NCI-H1092 treated with DMSO at 0.1 percent for 48 hours (cell line): ENCODE results near the gene GMEB2.
"Not testable (repeated sequence)": the region's sequence is repeated elsewhere in the genome, so short reads cannot be mapped to it uniquely, and the experiment has no call there.

Experiments
- DNase-seq: peaks from one replicate; lab custom pipeline; 2025; lab: John Stamatoyannopoulos, UW

GMEB2 gene

GRCh38 chr20:63657260-63657936 lies 30.5 kb upstream of the GMEB2 start:
- DNase-seq, result peak; percentile 35

DNA sequence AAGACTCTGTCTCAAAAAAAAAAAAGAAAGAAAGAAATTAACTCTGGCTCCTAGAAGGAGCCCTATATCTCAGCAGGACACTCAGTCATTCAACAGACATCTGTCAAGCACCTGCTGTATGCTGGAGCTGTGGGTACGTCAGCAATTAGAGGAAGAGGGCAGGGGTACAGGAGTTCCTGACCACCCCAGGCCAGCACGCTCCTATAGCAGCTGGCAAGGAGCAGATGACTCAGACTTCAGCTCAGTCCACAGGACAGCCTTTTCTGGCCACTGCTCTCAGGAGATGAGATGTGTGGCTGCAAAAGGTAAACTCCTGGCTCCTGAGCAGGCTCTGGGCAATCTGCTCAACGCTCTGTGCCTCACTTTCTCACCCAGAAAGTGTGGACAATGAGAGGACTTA lies 29.6 kb upstream of the GMEB2 start:
- DNase-seq, result no peak

GRCh38 chr20:63655249-63655648 lies 28.3 kb upstream of the GMEB2 start:
- no peak for DNase-seq

DNA sequence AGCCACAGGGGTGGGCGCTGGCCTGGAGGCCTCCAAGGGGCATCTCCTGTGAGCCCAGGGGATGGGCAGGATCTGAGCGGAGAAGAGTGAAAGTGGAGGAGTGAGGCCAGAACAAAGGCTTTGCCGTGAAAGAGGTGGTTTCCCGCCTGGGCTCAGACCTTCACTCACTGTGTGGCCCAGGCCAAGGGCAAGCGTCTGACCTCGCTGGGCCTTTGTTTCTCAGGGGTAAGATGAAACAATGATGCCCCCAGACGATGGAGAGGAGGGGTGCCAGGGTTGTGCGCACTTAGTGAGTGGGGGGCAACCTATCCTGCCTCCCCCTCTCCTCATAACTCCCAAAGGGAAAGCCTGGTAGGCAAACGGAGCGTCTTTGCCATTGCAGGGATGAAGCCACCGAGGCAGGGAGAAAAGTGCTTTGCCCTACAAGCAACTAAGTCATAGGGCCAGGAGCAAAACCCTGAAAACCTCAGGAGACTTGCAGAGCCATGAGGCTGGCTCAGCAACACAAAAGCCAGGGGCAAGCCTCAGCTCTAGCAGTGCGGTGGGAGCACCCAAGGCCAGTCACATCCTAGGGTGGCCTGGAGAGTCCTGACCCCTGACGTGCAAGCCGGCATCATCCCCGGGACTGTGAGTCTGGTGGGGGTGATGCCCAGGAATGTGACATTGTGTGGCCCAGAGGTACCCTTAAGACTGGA lies 27.2 kb upstream of the GMEB2 start:
- no peak for DNase-seq

- peak; percentile 86 for DNase-seq
These were observed 26.4 kb upstream of the GMEB2 start, which contains the start of gene STMN3 for GRCh38 chr20:63653041-63653973. STMN3 (minus strand) TSS chr20:63653424; CDS start chr20:63653345, 79 bp downstream.

DNA sequence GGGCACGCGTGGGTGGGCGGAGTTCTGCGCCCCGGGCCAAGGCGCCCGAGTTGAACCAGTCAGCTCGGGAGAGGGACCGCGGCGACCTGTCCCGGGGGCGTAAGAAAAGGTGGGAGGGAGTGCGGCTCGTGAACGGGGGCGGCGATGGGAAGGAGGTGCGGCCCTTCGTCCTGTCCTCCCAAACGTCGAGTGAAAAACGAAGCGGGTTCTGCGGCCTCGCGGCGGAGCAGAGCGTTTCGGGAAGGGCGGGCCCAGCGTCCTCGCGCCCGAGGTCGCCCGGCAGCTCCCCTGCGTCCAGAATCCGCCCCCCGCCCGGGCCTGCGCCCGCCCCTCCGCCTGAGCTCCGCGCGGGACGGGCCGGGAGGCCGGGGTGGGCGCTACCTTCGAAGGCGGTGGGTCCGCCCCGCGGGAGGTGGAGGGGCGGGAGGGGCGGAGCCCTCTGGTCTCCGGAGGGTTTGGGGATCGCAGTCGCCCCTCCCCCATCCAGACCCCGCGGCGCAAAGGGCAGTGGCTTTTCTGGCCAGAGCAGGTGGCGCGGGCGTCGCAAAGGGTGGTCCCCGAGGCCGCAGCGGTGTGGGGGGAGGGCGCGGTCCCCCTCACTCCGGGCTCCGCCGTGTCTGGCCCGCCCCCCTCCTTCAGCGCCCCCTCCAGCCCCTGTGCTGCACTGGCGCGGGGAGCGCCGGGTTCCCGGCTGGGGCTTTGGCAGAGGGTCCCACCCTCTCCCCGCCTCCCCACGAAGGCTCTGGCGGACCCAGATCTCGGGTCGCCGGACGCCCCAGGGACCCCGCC lies 25.5 kb upstream of the GMEB2 start:
- peak; percentile 21 for DNase-seq

GRCh38 chr20:63651942-63652191 lies 25.0 kb upstream of the GMEB2 start:
- DNase-seq, result no peak

DNA sequence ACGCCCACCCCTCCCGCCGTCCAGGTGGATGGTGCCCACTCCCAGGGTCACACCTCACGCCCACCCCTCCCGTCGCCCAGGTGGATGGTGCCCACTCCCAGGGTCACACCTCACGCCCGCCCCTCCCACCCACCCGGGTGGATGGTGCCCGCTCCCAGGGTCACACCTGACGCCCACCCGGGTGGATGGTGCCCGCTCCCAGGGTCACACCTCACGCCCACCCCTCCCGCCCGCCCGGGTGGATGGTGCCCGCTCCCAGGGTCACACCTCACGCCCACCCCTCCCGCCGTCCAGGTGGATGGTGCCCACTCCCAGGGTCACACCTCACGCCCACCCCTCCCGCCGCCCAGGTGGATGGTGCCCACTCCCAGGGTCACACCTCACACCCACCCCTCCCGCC lies 23.6 kb upstream of the GMEB2 start:
- not testable (repeated sequence) for DNase-seq

GRCh38 chr20:63648895-63649589 lies 22.1 kb upstream of the GMEB2 start:
- DNase-seq, result no peak

DNA sequence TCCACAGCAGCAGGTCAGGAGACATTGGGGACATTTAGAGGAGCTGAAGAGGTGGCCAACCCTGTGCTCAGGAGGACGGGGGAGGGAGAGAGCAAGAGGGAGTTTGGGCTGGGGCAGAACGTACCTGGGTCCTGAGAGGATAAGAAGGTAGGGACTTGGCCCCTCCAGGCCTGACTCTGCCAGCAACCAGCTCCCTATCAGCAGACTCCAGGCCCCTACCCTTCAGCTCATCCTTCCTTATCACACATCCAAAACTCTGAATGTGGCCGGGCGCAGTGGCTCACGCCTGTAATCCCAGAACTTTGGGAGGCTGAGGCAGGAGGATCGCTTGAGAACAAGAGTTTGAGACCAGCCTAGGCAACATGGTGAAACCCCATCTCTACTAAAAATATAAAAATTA lies 21.3 kb upstream of the GMEB2 start:
- DNase-seq, result no peak

DNA sequence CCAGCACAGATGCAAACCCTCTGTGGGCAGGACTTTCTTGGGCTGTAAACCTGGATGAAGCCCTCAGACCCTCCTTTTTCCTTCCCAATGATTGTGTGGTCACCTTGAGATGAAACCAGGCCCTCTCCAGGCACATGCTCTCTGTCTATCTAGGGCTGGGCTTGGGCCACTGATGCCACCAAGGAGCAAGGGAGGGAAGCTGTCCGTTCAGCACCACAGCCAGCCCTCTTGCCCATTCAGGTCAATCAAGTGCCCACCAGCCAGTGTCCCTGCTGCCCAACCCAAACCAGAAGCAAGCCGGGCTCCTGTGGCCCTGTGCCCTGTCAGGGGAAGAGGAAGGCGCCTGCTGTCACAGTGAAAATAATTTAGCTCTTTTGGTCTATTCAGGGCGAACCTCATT lies 18.3 kb upstream of the GMEB2 start:
- no peak for DNase-seq

GRCh38 chr20:63643946-63644345 lies 17.0 kb upstream of the GMEB2 start:
- no peak for DNase-seq

GRCh38 chr20:63643499-63643898 lies 16.6 kb upstream of the GMEB2 start:
- DNase-seq, result no peak

GRCh38 chr20:63642527-63643247 lies 15.8 kb upstream of the GMEB2 start:
- no peak for DNase-seq

- DNase-seq, result peak; percentile 76
These were observed 15.1 kb upstream of the GMEB2 start for GRCh38 chr20:63641792-63642523.

DNA sequence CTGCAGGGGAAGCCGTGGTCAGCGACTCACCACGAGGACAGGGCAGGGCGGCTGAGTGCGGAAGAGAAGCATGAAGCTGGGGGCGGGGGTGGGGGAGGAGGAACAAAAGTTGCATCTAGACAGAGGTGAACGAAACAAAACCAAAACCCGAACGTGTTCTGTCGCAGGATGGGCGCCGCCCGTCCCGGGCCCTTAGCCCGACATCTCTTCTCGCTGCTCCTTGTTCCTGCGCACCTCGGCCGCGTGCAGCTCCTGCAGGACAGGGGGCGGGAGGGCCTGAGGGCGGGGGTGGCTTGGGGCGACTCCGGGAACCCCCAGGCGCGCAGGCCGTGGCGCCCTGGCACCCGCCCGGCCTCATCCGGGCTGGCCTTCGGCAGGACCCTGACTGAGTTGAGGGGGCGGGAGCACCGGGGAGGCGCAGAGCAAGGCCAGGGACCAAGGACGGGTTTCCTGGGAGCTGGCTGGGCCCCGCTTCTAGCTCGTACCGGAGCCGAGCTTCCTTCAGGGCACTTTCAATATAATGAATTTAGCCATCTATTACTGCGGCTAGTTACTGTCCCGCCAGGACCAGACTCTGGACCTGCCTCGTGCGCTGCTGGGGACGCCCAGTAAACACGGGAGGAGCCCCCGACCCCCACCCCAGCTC lies 14.4 kb upstream of the GMEB2 start:
- DNase-seq, result no peak

GRCh38 chr20:63640686-63641085 lies 13.8 kb upstream of the GMEB2 start:
- not testable (repeated sequence) for DNase-seq

DNA sequence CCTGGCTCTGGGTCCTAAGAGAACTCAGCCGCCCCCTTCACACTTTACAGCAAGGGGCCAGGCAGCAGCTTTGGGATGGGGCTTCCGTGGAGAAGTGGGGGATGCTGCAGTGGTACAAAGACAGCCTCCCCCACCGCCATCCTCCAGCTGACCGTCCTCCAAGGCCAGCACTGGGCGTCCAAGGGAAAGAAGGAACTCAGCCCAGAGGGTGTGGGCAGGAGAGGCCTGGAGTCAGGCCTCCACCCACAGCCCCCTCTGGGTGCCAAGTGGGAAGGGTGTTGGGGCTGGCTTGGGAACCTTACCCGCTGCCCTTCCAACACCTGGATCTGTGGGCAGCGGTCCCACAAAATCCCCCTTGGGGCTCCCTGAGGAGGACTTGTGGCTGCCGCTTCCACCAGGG lies 13.2 kb upstream of the GMEB2 start:
- DNase-seq, result no peak
